Measurements from ENCODE around the gene HDHD5.

The HDHD5 gene

GRCh38 chr22:17120281-17120680, 38.8 kb downstream of the HDHD5 start:
- DNase-seq (ENCODE audit: low read depth) = peak; percentile 46

DNA sequence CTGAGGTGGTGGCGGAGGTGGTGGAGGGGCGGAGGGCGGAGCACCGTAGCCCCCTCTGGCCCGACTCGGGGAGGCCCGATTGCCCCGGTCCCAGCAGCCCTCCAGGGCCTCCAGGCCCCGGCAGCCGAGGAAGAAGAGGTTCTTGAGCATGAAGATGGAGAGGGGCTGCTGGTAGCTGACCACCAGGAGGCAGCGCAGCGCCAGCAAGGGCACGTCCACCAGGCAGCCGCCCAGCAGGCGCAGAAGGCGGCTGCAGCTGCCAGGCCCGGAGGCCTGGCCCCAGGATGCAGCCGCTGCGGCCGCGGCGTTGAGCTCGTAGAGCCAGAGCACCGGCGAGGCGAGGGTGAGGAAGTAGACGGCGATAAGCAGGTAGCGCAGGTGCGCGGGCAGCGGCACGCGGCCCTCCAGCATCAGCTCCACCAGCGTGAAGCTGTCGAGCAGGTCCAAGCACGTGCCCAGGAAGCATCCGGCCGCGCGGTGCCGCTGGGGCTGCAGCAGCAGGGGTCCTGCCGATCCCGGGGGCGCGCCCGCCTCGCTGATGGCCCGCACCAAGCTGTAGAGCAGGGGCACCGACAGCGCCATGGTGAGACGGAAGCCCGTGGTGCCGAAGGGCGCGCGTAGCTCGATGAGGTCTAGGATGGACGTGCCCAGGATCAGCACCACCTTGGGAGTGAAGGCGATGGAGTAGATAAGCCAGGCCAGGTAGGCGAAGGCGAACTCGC, 39.4 kb downstream of the HDHD5 start:
- no peak for DNase-seq (ENCODE audit: low read depth)

GRCh38 chr22:17118342-17118741, 40.7 kb downstream of the HDHD5 start:
- no peak for DNase-seq (ENCODE audit: low read depth)

GRCh38 chr22:17117890-17118289, 41.2 kb downstream of the HDHD5 start:
- no peak for DNase-seq (ENCODE audit: low read depth)

DNA sequence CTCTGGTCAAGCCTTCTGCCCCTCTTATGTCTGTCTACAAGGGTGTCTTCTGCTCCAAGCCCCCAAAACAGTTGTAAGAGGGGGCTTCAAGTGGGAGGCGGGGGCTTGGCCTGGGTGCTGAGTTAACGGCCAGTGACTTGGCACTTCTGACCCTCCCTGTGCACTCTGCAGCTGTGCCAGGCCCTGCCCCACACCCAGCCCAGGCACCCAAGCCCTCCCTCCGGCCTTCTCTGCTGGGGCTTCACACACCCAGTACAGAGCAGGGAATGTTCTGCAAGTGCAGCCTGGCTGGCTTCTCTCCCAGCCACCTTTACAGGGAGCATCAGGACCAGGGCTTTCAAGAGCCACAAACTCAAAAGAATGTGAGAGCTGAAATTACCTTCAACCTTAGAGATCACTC, 41.7 kb downstream of the HDHD5 start:
- no peak for DNase-seq (ENCODE audit: low read depth)

GRCh38 chr22:17116572-17117330, 42.3 kb downstream of the HDHD5 start:
- no peak for DNase-seq (ENCODE audit: low read depth)

- DNase-seq (ENCODE audit: low read depth) = no peak
Measured at GRCh38 chr22:17115945-17116565, 43.0 kb downstream of the HDHD5 start.

DNA sequence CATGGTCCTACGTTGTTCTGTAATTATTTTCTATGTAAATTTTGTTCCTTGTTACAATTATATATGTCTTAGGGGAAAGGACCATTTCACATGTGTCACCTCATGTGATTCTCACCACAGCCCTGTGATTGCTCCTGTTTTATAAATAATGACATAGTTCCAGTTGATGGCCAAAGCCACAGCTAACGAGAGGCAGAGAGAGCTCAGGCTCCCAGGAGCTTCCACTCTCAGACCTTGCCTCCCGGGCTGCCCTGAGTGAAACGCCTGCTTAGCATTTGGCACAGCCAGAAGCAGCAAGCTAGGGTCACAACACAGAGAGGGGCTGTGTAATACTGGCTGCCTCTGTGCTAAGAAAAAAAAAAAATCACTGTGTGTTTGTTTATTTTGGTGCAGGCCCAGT, 43.8 kb downstream of the HDHD5 start:
- DNase-seq (ENCODE audit: low read depth) = no peak

- no peak for DNase-seq (ENCODE audit: low read depth)
Measured at GRCh38 chr22:17114898-17115235, 44.2 kb downstream of the HDHD5 start.

GRCh38 chr22:17114173-17114897, 44.7 kb downstream of the HDHD5 start:
- no peak for DNase-seq (ENCODE audit: low read depth)

GRCh38 chr22:17113600-17113999, 45.5 kb downstream of the HDHD5 start:
- DNase-seq (ENCODE audit: low read depth) = no peak

GRCh38 chr22:17112491-17113042, 46.5 kb downstream of the HDHD5 start:
- DNase-seq (ENCODE audit: low read depth) = no peak

- no peak for DNase-seq (ENCODE audit: low read depth)
Measured at GRCh38 chr22:17110791-17111550, 48.1 kb downstream of the HDHD5 start.

- no peak for DNase-seq (ENCODE audit: low read depth)
Measured at GRCh38 chr22:17109976-17110375, 49.1 kb downstream of the HDHD5 start.

GRCh38 chr22:17109113-17109865, 49.8 kb downstream of the HDHD5 start:
- no peak for DNase-seq (ENCODE audit: low read depth)

DNA sequence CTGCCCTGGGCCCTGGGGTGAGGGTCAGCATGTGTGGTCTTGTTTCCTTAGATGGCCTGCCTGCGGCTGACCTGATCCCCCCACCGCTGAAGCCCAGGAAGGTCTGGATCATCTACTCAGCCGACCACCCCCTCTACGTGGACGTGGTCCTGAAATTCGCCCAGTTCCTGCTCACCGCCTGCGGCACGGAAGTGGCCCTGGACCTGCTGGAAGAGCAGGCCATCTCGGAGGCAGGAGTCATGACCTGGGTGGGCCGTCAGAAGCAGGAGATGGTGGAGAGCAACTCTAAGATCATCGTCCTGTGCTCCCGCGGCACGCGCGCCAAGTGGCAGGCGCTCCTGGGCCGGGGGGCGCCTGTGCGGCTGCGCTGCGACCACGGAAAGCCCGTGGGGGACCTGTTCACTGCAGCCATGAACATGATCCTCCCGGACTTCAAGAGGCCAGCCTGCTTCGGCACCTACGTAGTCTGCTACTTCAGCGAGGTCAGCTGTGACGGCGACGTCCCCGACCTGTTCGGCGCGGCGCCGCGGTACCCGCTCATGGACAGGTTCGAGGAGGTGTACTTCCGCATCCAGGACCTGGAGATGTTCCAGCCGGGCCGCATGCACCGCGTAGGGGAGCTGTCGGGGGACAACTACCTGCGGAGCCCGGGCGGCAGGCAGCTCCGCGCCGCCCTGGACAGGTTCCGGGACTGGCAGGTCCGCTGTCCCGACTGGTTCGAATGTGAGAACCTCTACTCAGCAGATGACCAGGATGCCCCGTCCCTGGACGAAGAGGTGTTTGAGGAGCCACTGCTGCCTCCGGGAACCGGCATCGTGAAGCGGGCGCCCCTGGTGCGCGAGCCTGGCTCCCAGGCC, 50.6 kb downstream of the HDHD5 start:
- DNase-seq (ENCODE audit: low read depth) = no peak

DNA sequence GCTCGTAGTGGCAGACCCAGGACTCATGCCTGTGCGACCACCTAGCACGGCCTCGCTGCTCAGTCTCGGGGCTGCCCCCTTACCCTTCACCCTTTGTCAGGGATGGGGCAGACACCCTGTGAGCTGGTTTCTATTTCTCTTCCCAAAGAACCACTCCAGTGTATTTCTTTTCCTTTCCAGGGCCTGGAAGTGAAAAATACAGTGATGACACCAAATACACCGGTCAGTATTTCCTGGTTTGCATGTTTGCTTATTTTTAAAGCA, 51.6 kb downstream of the HDHD5 start:
- no peak for DNase-seq (ENCODE audit: low read depth)

- no peak for DNase-seq (ENCODE audit: low read depth)
Measured at GRCh38 chr22:17106785-17107546, 52.1 kb downstream of the HDHD5 start.

DNA sequence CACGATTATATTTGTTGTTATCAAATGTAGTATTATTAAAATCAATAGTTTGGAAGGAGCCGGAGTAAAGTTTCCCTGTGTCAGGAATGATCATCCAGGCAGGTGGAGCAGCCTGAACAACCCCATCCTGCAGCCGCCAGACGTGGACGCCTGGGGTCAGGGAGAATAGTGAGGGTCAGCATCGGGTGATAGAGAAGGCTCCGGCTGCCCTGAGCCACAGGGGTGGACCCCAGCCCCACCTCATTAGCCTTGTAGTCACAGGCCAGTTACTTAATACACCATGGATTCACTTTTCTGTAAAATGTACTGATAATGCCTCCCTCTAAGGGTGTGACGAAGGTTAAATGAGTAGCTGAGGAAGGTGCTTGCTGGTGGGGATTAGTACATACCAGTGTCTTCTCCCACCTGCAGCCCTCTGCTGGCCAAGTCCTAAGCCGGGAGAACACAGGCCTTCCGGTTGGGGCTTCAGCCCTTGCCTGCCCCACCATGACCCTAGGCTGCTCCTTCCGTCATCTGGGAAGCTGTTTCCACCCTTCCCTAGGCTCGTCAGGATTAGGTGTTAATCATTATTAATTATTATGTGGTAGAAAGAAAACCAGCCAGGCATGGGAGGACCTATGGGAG, 52.8 kb downstream of the HDHD5 start:
- no peak for DNase-seq (ENCODE audit: low read depth)
